ENCODE data around the gene KCNJ18.
"Not testable (repeated sequence)": the region's sequence is repeated elsewhere in the genome, so short reads cannot be mapped to it uniquely, and the experiment has no call there.

The KCNJ18 gene

GRCh38 chr17:21691883-21692703 is at the start of gene KCNJ18:
KCNJ18 (plus strand) TSS chr17:21692523; CDS start chr17:21702787, 10,264 bp downstream.
- in situ Hi-C loops (cut with HindIII; ENCODE audit: low sequenced_read_pairs) = not testable (repeated sequence)

- in situ Hi-C loops (cut with HindIII; ENCODE audit: low sequenced_read_pairs) = not testable (repeated sequence)
These were observed 44.2 kb upstream of the KCNJ18 start for GRCh38 chr17:21648125-21648524.

GRCh38 chr17:21650043-21650442 is 42.3 kb upstream of the KCNJ18 start:
- in situ Hi-C loops (cut with HindIII; ENCODE audit: low sequenced_read_pairs) = not testable (repeated sequence)

- in situ Hi-C loops (cut with HindIII; ENCODE audit: low sequenced_read_pairs) = not testable (repeated sequence)
These were observed 40.3 kb upstream of the KCNJ18 start for GRCh38 chr17:21652049-21652448.

- in situ Hi-C loops (cut with HindIII; ENCODE audit: low sequenced_read_pairs) = not testable (repeated sequence)
These were observed 39.1 kb upstream of the KCNJ18 start for GRCh38 chr17:21653211-21653610.

GRCh38 chr17:21656518-21657309 is 35.6 kb upstream of the KCNJ18 start:
- in situ Hi-C loops (cut with HindIII; ENCODE audit: low sequenced_read_pairs) = not testable (repeated sequence)

GRCh38 chr17:21659635-21660034 is 32.7 kb upstream of the KCNJ18 start:
- in situ Hi-C loops (cut with HindIII; ENCODE audit: low sequenced_read_pairs) = not testable (repeated sequence)

- in situ Hi-C loops (cut with HindIII; ENCODE audit: low sequenced_read_pairs) = not testable (repeated sequence)
These were observed 30.9 kb upstream of the KCNJ18 start for GRCh38 chr17:21661455-21661854.

- in situ Hi-C loops (cut with HindIII; ENCODE audit: low sequenced_read_pairs) = not testable (repeated sequence)
These were observed 29.2 kb upstream of the KCNJ18 start for GRCh38 chr17:21663166-21663565.

GRCh38 chr17:21663614-21664474 is 28.5 kb upstream of the KCNJ18 start:
- in situ Hi-C loops (cut with HindIII; ENCODE audit: low sequenced_read_pairs) = not testable (repeated sequence)

GRCh38 chr17:21665171-21665570 is 27.2 kb upstream of the KCNJ18 start:
- in situ Hi-C loops (cut with HindIII; ENCODE audit: low sequenced_read_pairs) = not testable (repeated sequence)

- in situ Hi-C loops (cut with HindIII; ENCODE audit: low sequenced_read_pairs) = not testable (repeated sequence)
These were observed 26.3 kb upstream of the KCNJ18 start for GRCh38 chr17:21665935-21666493.

- in situ Hi-C loops (cut with HindIII; ENCODE audit: low sequenced_read_pairs) = not testable (repeated sequence)
These were observed 25.5 kb upstream of the KCNJ18 start for GRCh38 chr17:21666711-21667412.

- in situ Hi-C loops (cut with HindIII; ENCODE audit: low sequenced_read_pairs) = not testable (repeated sequence)
These were observed 24.8 kb upstream of the KCNJ18 start for GRCh38 chr17:21667413-21668117.

GRCh38 chr17:21668118-21668488 is 24.2 kb upstream of the KCNJ18 start:
- in situ Hi-C loops (cut with HindIII; ENCODE audit: low sequenced_read_pairs) = not testable (repeated sequence)

GRCh38 chr17:21668746-21669508 is 23.4 kb upstream of the KCNJ18 start:
- in situ Hi-C loops (cut with HindIII; ENCODE audit: low sequenced_read_pairs) = not testable (repeated sequence)

- in situ Hi-C loops (cut with HindIII; ENCODE audit: low sequenced_read_pairs) = not testable (repeated sequence)
These were observed 22.5 kb upstream of the KCNJ18 start for GRCh38 chr17:21669616-21670360.
